Measurements from ENCODE around the gene WSCD2.

The WSCD2 gene

GRCh38 chr12:108157870-108158459, 28.9 kb downstream of the WSCD2 start:
- DNase-seq, result no peak

DNA sequence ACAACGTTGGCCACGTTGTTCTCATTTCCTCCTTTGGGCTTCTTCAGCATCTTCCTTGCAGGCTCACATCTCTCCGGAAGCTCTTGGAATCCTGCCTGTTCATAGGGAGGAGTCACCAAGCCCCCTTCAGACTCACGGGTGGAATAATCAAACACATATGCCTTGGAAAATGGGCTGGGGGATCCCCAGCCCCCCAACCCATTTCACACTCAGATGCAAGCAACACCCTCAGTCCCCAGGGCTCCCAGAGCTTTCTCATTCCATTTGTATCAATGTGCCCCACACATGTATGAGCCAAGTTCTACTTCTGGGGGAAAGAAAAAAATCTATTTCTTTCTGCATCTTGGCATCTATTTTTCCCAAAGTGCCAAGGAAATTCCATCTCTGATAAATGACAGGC, 33.1 kb downstream of the WSCD2 start:
- DNase-seq, result no peak

GRCh38 chr12:108166505-108166904, 37.4 kb downstream of the WSCD2 start:
- no peak for DNase-seq

- DNase-seq, result no peak
Measured at GRCh38 chr12:108167974-108168373, 38.9 kb downstream of the WSCD2 start.

DNA sequence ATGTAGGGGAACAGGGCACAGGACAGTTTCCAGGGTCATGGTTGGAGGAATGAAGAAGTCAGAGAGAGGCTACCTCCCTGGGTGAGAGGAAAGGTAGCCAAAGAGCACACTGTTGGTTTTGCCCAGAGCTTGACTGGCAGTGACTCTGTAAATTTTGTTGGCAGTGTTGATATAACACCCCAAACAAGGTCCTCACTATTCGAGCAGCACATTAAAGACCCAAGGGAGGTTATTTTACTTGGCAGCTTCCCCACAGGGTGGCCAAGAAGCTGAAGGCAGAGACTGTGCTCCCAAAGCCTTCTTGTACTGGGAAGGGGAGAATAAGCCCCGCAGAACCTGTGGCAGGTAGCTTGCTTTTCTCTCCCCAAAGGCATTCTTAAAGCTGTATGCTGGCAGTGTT, 40.6 kb downstream of the WSCD2 start:
- no peak for DNase-seq

DNA sequence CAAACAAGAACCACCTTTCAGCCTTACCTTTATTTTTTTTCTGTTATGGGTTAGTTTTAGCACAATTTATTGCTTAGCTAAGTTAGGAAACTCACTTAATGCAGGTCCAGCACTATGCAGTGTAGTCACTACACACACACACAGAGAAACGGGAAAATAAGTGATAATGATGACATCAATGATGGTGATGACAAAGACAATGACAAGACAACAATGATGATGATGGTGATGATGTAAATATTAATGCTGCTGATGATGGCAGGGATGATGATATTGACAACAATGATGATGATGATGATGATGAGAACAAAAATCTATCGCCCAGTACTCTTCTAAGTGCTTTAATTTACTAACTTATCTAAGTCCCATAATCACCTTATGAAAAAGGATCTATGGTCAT, 41.1 kb downstream of the WSCD2 start:
- DNase-seq, result no peak

DNA sequence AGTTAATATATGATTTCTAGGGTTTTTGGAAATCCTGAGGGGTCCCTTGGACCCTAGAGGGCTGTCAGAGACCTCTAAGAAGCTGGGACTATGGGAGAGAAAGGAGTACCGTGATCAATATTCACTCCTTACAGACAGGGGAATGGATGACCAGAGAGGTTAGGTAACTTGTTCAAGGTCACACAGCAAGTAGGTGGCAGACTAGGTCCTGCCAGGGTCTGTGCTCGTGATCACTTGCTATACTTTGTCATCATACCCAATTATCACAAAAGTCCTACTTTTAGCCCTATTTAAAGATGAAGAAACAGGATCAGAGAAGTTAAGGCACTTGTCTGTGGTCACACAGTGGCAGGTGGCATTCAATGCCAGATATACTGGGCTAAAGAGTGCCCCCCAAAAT, 42.9 kb downstream of the WSCD2 start:
- DNase-seq, result no peak

DNA sequence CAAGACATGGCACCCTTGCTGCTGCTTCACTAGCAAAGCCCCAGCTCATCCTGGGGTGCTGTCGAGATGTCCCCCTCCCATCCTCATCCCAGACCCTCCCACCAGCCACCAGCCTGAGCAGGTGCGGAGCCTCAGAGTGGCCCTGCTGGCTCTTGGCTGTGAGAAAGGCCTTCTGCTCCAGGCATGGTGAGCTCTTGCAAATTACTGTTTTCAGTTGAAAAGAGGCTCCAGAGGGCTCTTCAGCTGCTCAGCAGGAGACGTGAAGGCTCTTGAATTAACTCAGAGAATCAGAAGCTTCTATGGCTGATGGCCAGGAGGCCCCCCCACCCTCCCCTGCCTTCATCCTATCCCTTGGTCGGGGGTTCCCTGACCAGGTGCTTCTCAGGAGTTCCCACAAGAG, 44.1 kb downstream of the WSCD2 start:
- DNase-seq, result no peak

GRCh38 chr12:108173892-108174291, 44.8 kb downstream of the WSCD2 start:
- DNase-seq, result no peak

GRCh38 chr12:108174641-108175040, 45.6 kb downstream of the WSCD2 start:
- DNase-seq, result no peak

DNA sequence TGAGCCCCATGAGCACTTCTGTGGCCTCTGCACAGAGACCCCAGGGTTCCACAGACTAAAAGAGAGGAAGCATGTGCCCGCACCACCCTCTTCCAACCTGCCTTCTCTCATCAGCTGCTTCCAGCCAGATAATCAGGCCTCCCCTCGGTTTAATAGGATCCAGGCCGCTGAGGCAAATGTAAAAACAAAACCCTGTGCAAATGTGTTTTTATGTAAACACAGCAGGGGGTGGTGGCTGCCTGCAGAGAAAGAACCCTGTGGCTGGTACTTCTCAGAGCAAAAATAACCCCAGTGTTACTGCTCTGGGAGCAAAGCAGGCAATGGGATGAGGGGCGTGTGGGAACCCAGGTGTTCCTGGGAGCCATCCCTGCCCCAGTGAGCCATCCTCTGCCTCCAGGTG, 46.2 kb downstream of the WSCD2 start:
- DNase-seq, result peak in 4 of 56 donors; percentile 7 to 22 (median 18)

GRCh38 chr12:108176292-108176691, 47.2 kb downstream of the WSCD2 start:
- DNase-seq, result no peak

DNA sequence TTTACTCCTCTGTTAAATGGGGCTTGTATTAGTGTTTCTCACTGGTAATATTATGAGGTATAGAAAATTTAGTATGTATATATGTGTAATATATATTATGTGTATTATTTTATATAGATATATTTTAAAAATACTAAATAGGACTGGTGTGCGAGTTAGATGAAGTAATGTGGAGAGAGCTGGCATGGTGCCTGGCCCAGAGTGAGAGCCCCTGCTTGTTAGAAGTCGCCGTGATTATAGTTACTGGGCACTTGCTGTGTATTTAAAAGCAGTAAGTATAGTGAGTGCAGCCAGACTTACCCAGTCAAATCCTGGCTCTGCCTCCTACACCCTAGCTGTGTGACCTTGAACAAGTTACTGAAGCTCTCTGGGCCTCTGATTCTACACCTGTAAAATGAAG, 48.0 kb downstream of the WSCD2 start:
- no peak for DNase-seq

DNA sequence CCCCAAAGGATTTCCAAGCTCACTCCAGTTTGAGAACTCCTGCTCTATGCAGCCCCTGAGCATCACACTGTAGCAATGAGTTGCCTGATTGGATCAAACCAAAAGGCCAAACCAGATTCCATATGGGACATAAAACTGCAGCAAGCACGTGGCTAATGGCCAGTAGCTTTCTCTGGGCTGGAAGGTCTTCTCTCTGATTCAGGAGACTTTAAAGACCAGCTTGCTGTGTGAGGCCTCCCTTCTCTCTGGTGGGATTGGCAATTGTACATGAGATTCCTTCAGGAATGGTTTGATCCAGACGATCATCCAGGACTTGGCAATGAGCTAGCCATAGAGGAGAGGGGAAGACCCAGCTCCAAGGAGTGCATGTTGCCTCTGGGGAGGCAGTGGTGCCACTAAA, 50.2 kb downstream of the WSCD2 start:
- DNase-seq, result no peak

DNA sequence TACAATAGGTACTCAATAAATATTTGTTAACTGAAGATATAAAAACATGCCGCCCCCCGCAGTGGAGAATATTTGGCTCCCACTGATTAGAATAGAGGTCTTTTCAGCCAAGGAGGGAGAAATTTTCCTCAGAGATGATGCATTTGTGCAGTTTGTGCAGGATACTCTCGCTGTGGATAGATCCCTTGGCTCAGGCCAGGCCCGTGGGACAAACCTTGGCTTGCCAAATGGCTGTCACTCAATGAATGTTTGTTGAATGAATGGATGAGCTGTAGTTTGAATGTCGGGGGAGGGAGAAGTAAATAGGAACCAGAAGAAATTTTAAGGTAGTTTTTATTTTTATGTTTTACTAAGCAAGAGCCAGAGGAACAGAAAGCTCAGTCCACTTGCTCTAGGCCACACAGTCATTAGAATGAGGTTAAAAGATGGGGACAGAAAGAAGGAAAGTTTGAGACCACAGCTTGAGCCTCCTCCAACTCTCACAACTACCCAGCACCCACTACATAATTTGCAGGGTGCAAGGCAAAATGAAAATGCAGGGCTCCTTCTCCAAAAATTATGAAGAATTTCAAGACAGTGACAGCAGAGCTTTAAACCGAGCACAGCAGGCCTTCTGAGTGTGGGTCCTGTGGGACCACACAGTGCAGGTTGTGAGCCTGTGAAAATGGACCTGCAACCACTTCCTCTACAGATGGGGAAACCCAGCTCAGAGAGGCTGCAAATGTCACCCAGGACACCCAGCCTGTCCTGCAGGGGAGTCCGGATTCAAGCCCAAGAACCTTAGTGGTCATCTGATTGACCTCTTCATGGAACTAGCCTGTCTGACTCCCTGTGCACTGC, 51.4 kb downstream of the WSCD2 start:
- DNase-seq, result no peak

- peak in 4 of 56 donors; percentile 5 to 13 (median 7) for DNase-seq
Measured at GRCh38 chr12:108181095-108181454, 52.0 kb downstream of the WSCD2 start.

GRCh38 chr12:108182096-108182495, 53.0 kb downstream of the WSCD2 start:
- no peak for DNase-seq

GRCh38 chr12:108185002-108185401, 55.9 kb downstream of the WSCD2 start:
- no peak for DNase-seq

DNA sequence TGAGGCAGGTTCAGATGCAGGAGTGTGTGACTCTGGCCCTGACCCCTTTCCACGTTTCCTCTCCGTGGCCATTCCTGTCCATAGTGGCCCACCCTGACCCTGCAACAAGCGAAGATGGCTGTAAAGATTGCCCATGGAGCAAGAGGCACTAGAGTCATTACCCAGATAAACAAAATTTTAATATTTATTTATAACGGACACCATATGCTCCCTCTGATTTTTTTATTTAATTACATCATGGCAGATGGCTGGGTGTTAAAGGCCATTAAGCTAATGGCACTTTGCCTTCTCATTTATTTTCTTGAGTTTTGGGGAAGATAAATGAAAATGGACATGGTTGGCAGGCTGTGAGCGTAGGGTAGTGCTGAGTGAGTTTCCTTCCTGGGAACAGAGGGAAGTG, 58.7 kb downstream of the WSCD2 start:
- no peak for DNase-seq

DNA sequence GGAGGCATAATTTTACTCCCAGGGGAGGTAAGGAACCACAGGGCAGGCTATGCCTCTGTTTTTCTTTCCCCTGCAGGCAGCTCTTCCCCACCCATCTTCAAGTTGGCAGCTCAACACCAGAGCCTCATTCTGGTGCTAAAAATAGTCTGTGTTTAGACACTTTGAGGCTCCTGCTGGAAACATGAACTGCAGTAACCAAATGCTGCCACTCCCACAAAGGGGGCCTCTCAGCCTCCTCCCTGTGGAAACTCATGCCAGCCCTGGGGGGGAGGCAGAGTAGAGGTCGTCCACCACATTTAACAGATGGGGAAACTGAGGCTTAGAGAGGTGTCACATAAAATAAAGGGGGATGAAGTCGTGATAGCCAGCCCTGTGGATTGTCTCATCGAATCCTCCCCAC, 61.4 kb downstream of the WSCD2 start:
- DNase-seq, result peak in 14 of 56 donors; percentile 1 to 25 (median 12)

- DNase-seq, result no peak
Measured at GRCh38 chr12:108191086-108191485, 62.0 kb downstream of the WSCD2 start.

GRCh38 chr12:108191938-108192337, 62.9 kb downstream of the WSCD2 start:
- no peak for DNase-seq

GRCh38 chr12:108193493-108193892, 64.4 kb downstream of the WSCD2 start:
- no peak for DNase-seq

Data from amygdala (tissue), 56 donors.